ENCODE data around the gene ZNF687.
"Not testable (repeated sequence)": the region's sequence is repeated elsewhere in the genome, so short reads cannot be mapped to it uniquely, and the experiment has no call there.

ZNF687 gene

GRCh38 chr1:151281969-151282882, at the start of gene ZNF687:
Gene ZNF687 (plus strand): TSS chr1:151282299. CDS start chr1:151286292, 3,993 bp downstream.
- DNase-seq, result peak; percentile 100

- DNase-seq, result no peak
Measured at GRCh38 chr1:151235235-151235634, 46.9 kb upstream of the ZNF687 start.

- no peak for DNase-seq
Measured at GRCh38 chr1:151237678-151238466, 44.2 kb upstream of the ZNF687 start.

- DNase-seq, result no peak
Measured at GRCh38 chr1:151238467-151238739, 43.7 kb upstream of the ZNF687 start.

GRCh38 chr1:151242442-151242841, 39.7 kb upstream of the ZNF687 start:
- DNase-seq, result no peak

- no peak for DNase-seq
Measured at GRCh38 chr1:151243683-151244216, 38.3 kb upstream of the ZNF687 start.

- DNase-seq, result no peak
Measured at GRCh38 chr1:151246786-151247185, 35.3 kb upstream of the ZNF687 start.

- DNase-seq, result peak; percentile 89
Measured at GRCh38 chr1:151251656-151252470, 30.2 kb upstream of the ZNF687 start.

- DNase-seq, result peak; percentile 98
Measured at GRCh38 chr1:151254217-151255213, 27.6 kb upstream of the ZNF687 start, which contains the start of gene PSMD4. Gene PSMD4 (plus strand): TSS chr1:151254734. CDS start chr1:151254783, 49 bp downstream.

GRCh38 chr1:151255381-151255780, 26.7 kb upstream of the ZNF687 start:
- DNase-seq, result no peak

- no peak for DNase-seq
Measured at GRCh38 chr1:151259351-151259750, 22.7 kb upstream of the ZNF687 start.

GRCh38 chr1:151265446-151266236, 16.5 kb upstream of the ZNF687 start:
- no peak for DNase-seq

- DNase-seq, result no peak
Measured at GRCh38 chr1:151266315-151266714, 15.8 kb upstream of the ZNF687 start.

GRCh38 chr1:151266821-151267220, 15.3 kb upstream of the ZNF687 start:
- DNase-seq, result no peak

GRCh38 chr1:151267760-151268159, 14.3 kb upstream of the ZNF687 start:
- no peak for DNase-seq

GRCh38 chr1:151273924-151274466, 8.1 kb upstream of the ZNF687 start:
- no peak for DNase-seq

GRCh38 chr1:151275341-151275740, 6.8 kb upstream of the ZNF687 start:
- not testable (repeated sequence) for DNase-seq

GRCh38 chr1:151277249-151277648, 4.8 kb upstream of the ZNF687 start:
- peak; percentile 99 for DNase-seq

- peak; percentile 96 for DNase-seq
Measured at GRCh38 chr1:151281225-151281968, 702 bp upstream of the ZNF687 start.

Measured in SIG-M5 (cell line).